IMR-90 (cell line): ENCODE results near the gene PDZD8. TPM values are rescaled to one million over a fixed set of nuclear protein-coding genes. Genes with fewer than 3 reads are reported as not detected.

Experiments used
- ATAC-seq: fragments of 200-7000 bp; cut with Tn5 transposase; 2 replicates; pipeline ENCODE4 v1.9.1; 2020; ENCODE audit warnings: low read depth, mild to moderate bottlenecking, moderate library complexity
- BruUV-seq: library from RNA; stranded (reverse); fragments of 400-500 nt; replicated peaks from 2 replicates; lab custom pipeline; 2021; lab: Mats Ljungman, UMichigan
- CTCF ChIA-PET: fragments of 300-600 bp; formaldehyde crosslinking; extraction: SDS; loops from one replicate; lab custom pipeline; 2021; ENCODE audit warnings: antibody characterized with exemption; lab: Yijun Ruan, JAX
- POLR2A ChIA-PET: fragments of 300-600 bp; sonication (Branson Sonifier 250); formaldehyde crosslinking; loops from one replicate; lab custom pipeline; 2022; ENCODE audit warnings: antibody characterized with exemption; ENCODE audit not compliant: unreplicated experiment; lab: Charles Lee
- DNase-seq: peaks from one replicate; pipeline ENCODE4 v3.0.0; 2013
- H2AFZ ChIP-seq: replicated peaks from 2 replicates; pipeline ENCODE3; 2013; ENCODE audit warnings: low read length, mild to moderate bottlenecking; ENCODE audit not compliant: poor library complexity
- H2AK5ac ChIP-seq: 2 replicates; pipeline ENCODE4 v1.6.1; 2013; ENCODE audit warnings: low read depth, low read length, inconsistent platforms
- H2AK9ac ChIP-seq: replicated peaks from 2 replicates; pipeline ENCODE3; 2013; ENCODE audit warnings: mild to moderate bottlenecking, low read depth, low read length, moderate library complexity; ENCODE audit not compliant: poor library complexity
- H2BK120ac ChIP-seq: 2 replicates; pipeline ENCODE4 v1.6.1; 2013; ENCODE audit warnings: low read depth, low read length, inconsistent platforms
- H2BK15ac ChIP-seq: 3 replicates; pipeline ENCODE4 v1.6.1; 2013; ENCODE audit warnings: low read depth, low read length, inconsistent platforms
- H2BK20ac ChIP-seq: 2 replicates; pipeline ENCODE4 v1.6.1; 2013; ENCODE audit warnings: low read depth, mild to moderate bottlenecking, inconsistent platforms, low read length, moderate library complexity
- H2BK5ac ChIP-seq: 2 replicates; pipeline ENCODE4 v1.6.1; 2013; ENCODE audit warnings: mild to moderate bottlenecking, low read depth, low read length, inconsistent platforms; ENCODE audit not compliant: poor library complexity, severe bottlenecking
- H3K14ac ChIP-seq: replicated peaks from 2 replicates; pipeline ENCODE4 v1.6.1; 2013; ENCODE audit warnings: low read depth, low read length, inconsistent platforms
- H3K18ac ChIP-seq: 2 replicates; pipeline ENCODE4 v1.6.1; 2013; ENCODE audit warnings: low read depth, low read length, control low read depth
- H3K23ac ChIP-seq: 2 replicates; pipeline ENCODE4 v1.6.1; 2013; ENCODE audit warnings: low read depth, low read length, inconsistent platforms
- H3K27ac ChIP-seq: 2 replicates; pipeline ENCODE4 v1.5.1; 2013; ENCODE audit warnings: mild to moderate bottlenecking, control low read depth, low read length; ENCODE audit not compliant: insufficient read depth
- H3K27me3 ChIP-seq: 2 replicates; pipeline ENCODE4 v1.6.1; 2013; ENCODE audit warnings: low read length; ENCODE audit not compliant: control insufficient read depth, insufficient read depth
- H3K36me3 ChIP-seq: 2 replicates; pipeline ENCODE4 v1.6.1; 2013; ENCODE audit warnings: low read length, mixed read lengths; ENCODE audit not compliant: control insufficient read depth, insufficient read depth
- H3K4ac ChIP-seq: 2 replicates; pipeline ENCODE4 v1.6.1; 2013; ENCODE audit warnings: low read depth, low read length, inconsistent platforms
- H3K4me1 ChIP-seq: 2 replicates; pipeline ENCODE4 v1.6.1; 2013; ENCODE audit warnings: low read length, mixed read lengths; ENCODE audit not compliant: control insufficient read depth, insufficient read depth
- H3K4me2 ChIP-seq: 2 replicates; pipeline ENCODE4 v1.6.1; 2013; ENCODE audit warnings: low read depth, mild to moderate bottlenecking, control low read depth, low read length, moderate library complexity
- H3K4me3 ChIP-seq: 2 replicates; pipeline ENCODE4 v1.5.1; 2013; ENCODE audit warnings: low read depth, mild to moderate bottlenecking, control low read depth, low read length, moderate library complexity; ENCODE audit not compliant: insufficient read depth
- H3K56ac ChIP-seq: 2 replicates; pipeline ENCODE4 v1.6.1; 2013; ENCODE audit warnings: low read length, inconsistent platforms; ENCODE audit not compliant: insufficient read depth; ENCODE audit errors: extremely low read depth
- H3K79me1 ChIP-seq, 2 experiments: 2 replicates each; pipeline ENCODE4 v1.6.1; 2013; ENCODE audit warnings: low read length in 2 of 2, inconsistent platforms in 1 of 2, low read depth in 1 of 2
- H3K9ac ChIP-seq: 2 replicates; pipeline ENCODE4 v1.6.1; 2013; ENCODE audit warnings: low read depth, low read length, control low read depth
- H3K9me1 ChIP-seq: 2 replicates; pipeline ENCODE4 v1.6.1; 2013; ENCODE audit warnings: low read length, inconsistent platforms; ENCODE audit not compliant: insufficient read depth
- H3K9me3 ChIP-seq: 2 replicates; pipeline ENCODE4 v1.6.1; 2013; ENCODE audit warnings: low read length; ENCODE audit not compliant: control insufficient read depth, insufficient read depth
- H4K20me1 ChIP-seq: 2 replicates; pipeline ENCODE4 v1.6.1; 2013; ENCODE audit warnings: low read length, inconsistent platforms; ENCODE audit not compliant: insufficient read depth
- H4K5ac ChIP-seq: 2 replicates; pipeline ENCODE4 v1.6.1; 2013; ENCODE audit warnings: mild to moderate bottlenecking, low read depth, low read length, control low read depth
- H4K8ac ChIP-seq, 2 experiments: 2 replicates each; pipeline ENCODE4 v1.6.1; 2013; ENCODE audit warnings: low read depth in 2 of 2, low read length in 2 of 2, control low read depth in 1 of 2, inconsistent platforms in 1 of 2
- H4K91ac ChIP-seq: 2 replicates; pipeline ENCODE4 v1.6.1; 2013; ENCODE audit warnings: low read depth, low read length, inconsistent platforms; ENCODE audit not compliant: insufficient read depth
- CHD1 ChIP-seq: IDR thresholded peaks from 2 replicates; pipeline ENCODE4 v1.6.1; 2012; ENCODE audit warnings: low read depth, low read length, improper control_type of control experiment
- CTCF ChIP-seq: conservative IDR thresholded peaks from 2 replicates; pipeline ENCODE4 v1.5.1; 2012; ENCODE audit warnings: mild to moderate bottlenecking, low read depth, low read length, improper control_type of control experiment
- NFE2L2 ChIP-seq: fragments of 150-350 bp; IDR thresholded peaks from 2 replicates; pipeline ENCODE4 v1.6.1; 2016; ENCODE audit warnings: low read depth, mild to moderate bottlenecking, low read length
- POLR2A ChIP-seq: IDR thresholded peaks from 2 replicates; pipeline ENCODE4 v1.6.1; 2012; ENCODE audit warnings: mild to moderate bottlenecking, low read depth, low read length
- RAD21 ChIP-seq: IDR thresholded peaks from 2 replicates; pipeline ENCODE4 v1.6.1; 2012; ENCODE audit warnings: low read length, improper control_type of control experiment
- WGBS, 2 experiments: methylation state at CpG; one replicate each; pipeline versions ENCODE4 v1.1.5 to v1.1.7; 2013; ENCODE audit warnings: missing lambda C conversion rate in 2 of 2; ENCODE audit not compliant: insufficient read length in 1 of 2; ENCODE audit errors: extremely low coverage in 2 of 2; 5-methylcytosine and 5-hydroxymethylcytosine counted together
- dilution Hi-C: fragments of 300-500 bp; cut with HindIII; formaldehyde crosslinking; loops from one replicate; pipeline ENCODE4 v1.14.3; 2018; ENCODE audit warnings: low sequenced_read_pairs; ENCODE audit not compliant: unreplicated experiment
- in situ Hi-C: fragments of 300-500 bp; cut with MboI; formaldehyde crosslinking; loops from 3 replicates; pipeline ENCODE4 v1.14.3; 2019; ENCODE audit warnings: low sequenced_read_pairs, inconsistent platforms, mixed read lengths
- intact Hi-C: fragments of 100-400 bp; cut with micrococcal nuclease; formaldehyde crosslinking; loops from 2 replicates; pipeline ENCODE4 v1.10.0; 2022
- polyA plus RNA-seq, 3 experiments: library from polyadenylated mRNA; depleted of rRNA; stranded (reverse); fragments of >200 nt; gene quantifications; 2 replicates each; pipeline ENCODE4 v1.2.3, GENCODE V29; 2012; ENCODE audit warnings: low replicate concordance in 1 of 3
- total RNA-seq: library from RNA; depleted of rRNA; stranded (reverse); fragments of >200 nt; gene quantifications from 2 replicates; pipeline ENCODE4 v1.2.3, GENCODE V29; 2012

Gene PDZD8
- total and polyA plus RNA-seq, 2 of the 4 experiments (the other 2 are of a cell fraction) = 11.3 to 20.4 TPM

- in situ Hi-C loops = no loop called here
These were observed 41.2 kb downstream of the PDZD8 start for GRCh38 chr10:117334066-117334465.

More at GRCh38 chr10:117334066-117334465, 41.2 kb downstream of the PDZD8 start:
- H2BK120ac ChIP-seq = no peak overlapping the region
- no peak overlapping the region for H3K14ac ChIP-seq
- H3K18ac ChIP-seq = no peak overlapping the region
- no peak overlapping the region for H2AK5ac ChIP-seq
- peaks cover 9 to 20% of the 10 kb centered on the region in 2 experiments for H3K79me1 ChIP-seq
- no CpG with 5 or more reads among the region's 2 CpGs for WGBS, 2 experiments
- peaks cover 3% of the 10 kb centered on the region; the same call in 1 of the 2 replicates for H4K20me1 ChIP-seq
- 0 out of 2 replicates have a peak, but pooled peaks cover 3% of the 10 kb centered on the region for H3K9me1 ChIP-seq
- CTCF ChIA-PET = no interaction called here
- H3K4me2 ChIP-seq = no peak overlapping the region
- H3K27ac ChIP-seq = no peak overlapping the region
- DNase-seq (peak; percentile 24), ATAC-seq (no peak)
- no peak overlapping the region for H3K56ac ChIP-seq
- no peak overlapping the region for H3K23ac ChIP-seq
- no peak overlapping the region for H2BK5ac ChIP-seq
- no peaks in the 10 kb centered on the region for H3K27me3 ChIP-seq
- no peaks in the 10 kb centered on the region for H3K4me1 ChIP-seq
- H2AK9ac ChIP-seq = no peak overlapping the region
- TF ChIP-seq CHD1 (no peak), RAD21 (no peak), NFE2L2 (no peak), CTCF (no peak), POLR2A (no peak)
- H3K36me3 ChIP-seq = 0 out of 2 replicates have a peak, but pooled peaks cover 1% of the 10 kb centered on the region
- H3K4ac ChIP-seq = no peak overlapping the region
- H2BK20ac ChIP-seq = no peak overlapping the region
- no peak overlapping the region for H2AFZ ChIP-seq
- intact Hi-C loops (no loop called here), dilution Hi-C loops (no loop called here)
- H3K9ac ChIP-seq = no peak overlapping the region
- no peak overlapping the region for H4K5ac ChIP-seq
- no peak overlapping the region for H4K91ac ChIP-seq
- POLR2A ChIA-PET = no interaction called here
- H3K9me3 ChIP-seq = no peaks in the 10 kb centered on the region
- no peak overlapping the region for H2BK15ac ChIP-seq
- H3K4me3 ChIP-seq = no peak overlapping the region
- BruUV-seq = no TSS peak
- no peak overlapping the region for H4K8ac ChIP-seq
